GM12878 (cell line): ENCODE data around the gene TLE7. TPM values are rescaled to one million over a fixed set of nuclear protein-coding genes. Genes with fewer than 3 reads are reported as not detected.

Source experiments
- ATAC-seq: fragments of 200-7000 bp; cut with Tn5 transposase; 3 replicates; pipeline ENCODE4 v1.9.1; 2020; ENCODE audit warnings: mild to moderate bottlenecking, moderate library complexity
- BruUV-seq: library from RNA; stranded (reverse); fragments of 400-500 nt; replicated peaks from 2 replicates; lab custom pipeline; 2021; lab: Mats Ljungman, UMichigan
- CTCF ChIA-PET: fragments of 300-600 bp; sonication (Branson Sonifier 250); formaldehyde crosslinking; extraction: SDS; loops from one replicate; lab custom pipeline; 2021; ENCODE audit warnings: inconsistent platforms; lab: Yijun Ruan, JAX
- POLR2A ChIA-PET: fragments of 350-600 bp; formaldehyde crosslinking; extraction: SDS; loops from one replicate; lab custom pipeline; 2021; ENCODE audit warnings: inconsistent platforms; lab: Charles Lee
- RAD21 ChIA-PET: fragments of 300-600 bp; sonication (Branson Sonifier 250); formaldehyde crosslinking; loops from one replicate; lab custom pipeline; 2023; ENCODE audit warnings: antibody characterized with exemption; ENCODE audit not compliant: unreplicated experiment; lab: Charles Lee
- SMC1A ChIA-PET: fragments of 300-600 bp; sonication (Branson Sonifier 250); formaldehyde crosslinking; loops from one replicate; lab custom pipeline; 2023; ENCODE audit not compliant: unreplicated experiment, uncharacterized antibody; lab: Charles Lee
- DNase-seq: peaks from one replicate; pipeline ENCODE4 v3.0.0-alpha.2; 2011; ENCODE audit warnings: low read depth, low spot score
- FAIRE-seq: peaks from 3 replicates; lab custom pipeline; 2011; peaks lifted over from hg19 to GRCh38; lab: Jason Lieb, UNC
- H2AFZ ChIP-seq: 2 replicates; pipeline ENCODE4 v1.6.0; 2011; ENCODE audit warnings: low read depth, low read length, control low read depth; ENCODE audit not compliant: control insufficient read depth
- H3K27ac ChIP-seq: 2 replicates; pipeline ENCODE4 v1.5.1; 2011; ENCODE audit warnings: control low read depth; ENCODE audit not compliant: control insufficient read depth, insufficient read depth
- H3K27me3 ChIP-seq, 2 experiments: replicated peaks in 1 of 2; 2 replicates each; pipeline versions ENCODE4 v1.6.0 to v1.6.1; 2011; ENCODE audit warnings: low read length in 1 of 2; ENCODE audit not compliant: control insufficient read depth in 2 of 2, insufficient read depth in 2 of 2
- H3K36me3 ChIP-seq, 2 experiments: 2 replicates each; pipeline ENCODE4 v1.5.1; 2011; ENCODE audit warnings: low read length in 1 of 2; ENCODE audit not compliant: control insufficient read depth in 2 of 2, insufficient read depth in 2 of 2
- H3K4me1 ChIP-seq: 2 replicates; pipeline ENCODE4 v1.6.1; 2011; ENCODE audit warnings: mild to moderate bottlenecking, low read length, moderate library complexity, mixed read lengths; ENCODE audit not compliant: control insufficient read depth, insufficient read depth
- H3K4me2 ChIP-seq: 2 replicates; pipeline ENCODE4 v1.6.0; 2011; ENCODE audit warnings: control low read depth; ENCODE audit not compliant: control insufficient read depth, insufficient read depth
- H3K4me3 ChIP-seq: fragments of 200-600 bp; sonication (generic); 2 replicates; pipeline ENCODE4 v1.5.1; 2016
- H3K79me2 ChIP-seq: 2 replicates; pipeline ENCODE4 v1.6.0; 2011; ENCODE audit warnings: low read length; ENCODE audit not compliant: control insufficient read depth, insufficient read depth
- H3K9ac ChIP-seq: 2 replicates; pipeline ENCODE4 v1.8.0; 2011; ENCODE audit warnings: low read length, control low read depth, mixed read lengths; ENCODE audit not compliant: control insufficient read depth, insufficient read depth
- H3K9me3 ChIP-seq: replicated peaks from 3 replicates; pipeline ENCODE4 v1.5.1; 2011; ENCODE audit warnings: mild to moderate bottlenecking, low read length; ENCODE audit not compliant: control insufficient read depth, insufficient read depth
- H4K20me1 ChIP-seq: 2 replicates; pipeline ENCODE4 v1.6.0; 2011; ENCODE audit not compliant: control insufficient read depth, insufficient read depth
- ASH2L ChIP-seq: fragments of 300-600, 200-600 bp; sonication (generic); IDR thresholded peaks from 2 replicates; pipeline ENCODE4 v1.6.1; 2017; ENCODE audit warnings: low read depth, mild to moderate bottlenecking, borderline replicate concordance
- BACH1 ChIP-seq: fragments of 450-650 bp; IDR thresholded peaks from 2 replicates; pipeline ENCODE4 v1.6.1; 2017; ENCODE audit warnings: mild to moderate bottlenecking, borderline replicate concordance
- BRCA1 ChIP-seq: IDR thresholded peaks from 2 replicates; pipeline ENCODE4 v1.6.1; 2011; ENCODE audit warnings: low read depth, low read length, improper control_type of control experiment
- CREM ChIP-seq: IDR thresholded peaks from 2 replicates; pipeline ENCODE4 v1.6.1; 2014; ENCODE audit warnings: antibody characterized with exemption, low read depth
- SKIL ChIP-seq: fragments of 450-650 bp; IDR thresholded peaks from 2 replicates; pipeline ENCODE4 v1.6.1; 2017; ENCODE audit warnings: mild to moderate bottlenecking, low read depth, inconsistent platforms; ENCODE audit not compliant: poor library complexity, severe bottlenecking
- SREBF1 ChIP-seq: IDR thresholded peaks from 2 replicates; pipeline ENCODE4 v1.6.1; 2012; ENCODE audit warnings: mild to moderate bottlenecking, low read length
- TAF1 ChIP-seq: IDR thresholded peaks from 2 replicates; pipeline ENCODE4 v1.6.1; 2011; ENCODE audit warnings: mild to moderate bottlenecking, low read depth, low read length, borderline replicate concordance
- WRNIP1 ChIP-seq: IDR thresholded peaks from 2 replicates; pipeline ENCODE4 v1.6.1; 2011; ENCODE audit warnings: low read depth, low read length, improper control_type of control experiment, borderline replicate concordance
- WGBS: methylation state at CpG from one replicate; pipeline ENCODE4 v1.1.6; 2016; ENCODE audit warnings: low lambda C conversion rate; ENCODE audit not compliant: insufficient replicate concordance, insufficient coverage; ENCODE audit errors: missing lambda C conversion rate; 5-methylcytosine and 5-hydroxymethylcytosine counted together
- in situ Hi-C: fragments of 300-500 bp; cut with MboI; formaldehyde crosslinking; loops from 9 replicates; pipeline ENCODE4 v1.14.3; 2018; ENCODE audit warnings: mixed read lengths
- intact Hi-C: fragments of 100-400 bp; cut with micrococcal nuclease; formaldehyde crosslinking; loops from one replicate; pipeline ENCODE4 v1.14.2; 2022; ENCODE audit not compliant: unreplicated experiment
- polyA plus RNA-seq, 11 experiments: library from polyadenylated mRNA; depleted of rRNA in 4 of 11; unstranded in 6 of 11; stranded (reverse) in 5 of 11; fragments of >200 nt; fragmentation: Nextera tagmentation in 4 of 11; fragmentation: Illumina TruSeq in 1 of 11; extraction: Ambion mirVana in 4 of 11; extraction: Trizol in 1 of 11; gene quantifications; 1 replicate in 1 of 11; 2 replicates in 10 of 11; pipeline versions ENCODE4 v1.2.1 to v1.2.3, GENCODE V29; 2011 to 2016; ENCODE audit warnings: inconsistent platforms in 2 of 11, missing spikeins in 2 of 11, low read depth in 1 of 11
- total RNA-seq, 4 experiments: library from RNA; depleted of rRNA in 3 of 4; stranded (reverse); fragments of >200 nt in 3 of 4; fragmentation: Illumina TruSeq in 1 of 4; extraction: Trizol in 1 of 4; gene quantifications; 2 replicates each; pipeline versions ENCODE4 v1.2.1 to v1.2.3, GENCODE V29; 2013 to 2021

TLE7 gene
- total and polyA plus RNA-seq, 10 of the 15 experiments (the other 5 are each of a cell fraction or from before 2014, with no cell fraction given): not detected

DNA sequence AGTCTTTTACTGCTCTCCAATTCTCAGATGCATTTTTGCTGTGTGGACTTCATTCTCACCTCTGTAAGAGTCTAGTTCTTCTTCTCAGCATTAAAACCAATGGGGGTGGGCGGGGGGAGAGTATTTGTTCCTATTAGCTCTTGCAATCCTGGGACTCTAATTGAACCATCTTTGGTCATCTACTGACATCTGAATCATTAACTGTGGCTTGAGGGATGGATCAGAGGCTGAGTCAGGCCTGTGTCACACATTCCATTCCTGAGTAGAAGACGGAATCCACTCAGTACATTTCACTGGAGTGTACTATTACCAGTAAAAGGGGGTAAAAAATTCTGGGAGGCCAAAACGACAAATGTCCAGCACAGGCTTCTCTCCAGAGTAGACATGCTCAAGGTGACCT, 33.0 kb upstream of the TLE7 start (continued):
- no peak for TF ChIP-seq SKIL
- no peak for TF ChIP-seq BRCA1

GRCh38 chr16:71473891-71474290, 32.0 kb upstream of the TLE7 start:
- Histone ChIP-seq H4K20me1 (no peaks in the 10 kb centered on the region), H3K4me1 (no peaks in the 10 kb centered on the region; the same call in 1 of the 2 replicates), H3K9me3 (no peaks in the 10 kb centered on the region), H3K79me2 (no peaks in the 10 kb centered on the region), H3K9ac (no peak overlapping the region), H3K4me2 (no peak overlapping the region), H3K27ac (no peak overlapping the region), H3K36me3 (no peaks in the 10 kb centered on the region), H3K4me3 (no peak overlapping the region), H3K27me3 (no peaks in the 10 kb centered on the region), H2AFZ (no peak overlapping the region)
- intact Hi-C loops (no loop called here), in situ Hi-C loops (no loop called here)
- ChIA-PET RAD21 (no interaction called here), POLR2A (no interaction called here), SMC1A (no interaction called here), CTCF (interaction anchor here (1.1 kb wide), 1 partner anchor 10 kb away, joined by 3 read pairs; no protein-coding TSS in a partner anchor)
- WGBS: 92% methylated on average over 5 of the region's 5 CpGs
- BruUV-seq: no TSS peak
- DNase-seq: no peak
- TF ChIP-seq TAF1 (no peak), CREM (no peak), BACH1 (no peak), WRNIP1 (no peak), SREBF1 (no peak), ASH2L (no peak)
- FAIRE-seq: no peak
- no peak for ATAC-seq
